Esophagus (tissue), 2 donors: ENCODE data around the gene GON4L. TPM values are rescaled to one million over a fixed set of nuclear protein-coding genes. Genes with fewer than 3 reads are reported as not detected.
"Not testable (repeated sequence)": the region's sequence is repeated elsewhere in the genome, so short reads cannot be mapped to it uniquely, and the experiment has no call there.

ENCODE experiments used
- H3K27ac ChIP-seq, 2 donors: one replicate each; pipeline ENCODE4 v1.5.1; 2013; ENCODE audit warnings: low read depth in 2 of 2, mild to moderate bottlenecking in 2 of 2, inconsistent platforms in 1 of 2, low read length in 1 of 2, moderate library complexity in 1 of 2
- H3K27me3 ChIP-seq, 2 donors: one replicate each; pipeline ENCODE4 v1.6.1; 2013; ENCODE audit warnings: low read length in 2 of 2, control low read depth in 1 of 2, mild to moderate bottlenecking in 1 of 2; ENCODE audit not compliant: insufficient read depth in 2 of 2, control insufficient read depth in 1 of 2
- H3K36me3 ChIP-seq, 2 donors: one replicate each; pipeline ENCODE4 v1.6.1; 2013; ENCODE audit warnings: low read length in 1 of 2; ENCODE audit not compliant: control insufficient read depth in 2 of 2, insufficient read depth in 2 of 2
- H3K4me1 ChIP-seq, 2 donors: one replicate each; pipeline ENCODE4 v1.6.1; 2013; ENCODE audit warnings: low read length in 1 of 2; ENCODE audit not compliant: control insufficient read depth in 2 of 2, insufficient read depth in 2 of 2
- H3K4me3 ChIP-seq, 2 donors: one replicate each; pipeline ENCODE4 v1.5.1; 2013; ENCODE audit warnings: low read length in 2 of 2, mild to moderate bottlenecking in 2 of 2, low read depth in 1 of 2, moderate library complexity in 1 of 2
- H3K9me3 ChIP-seq, 2 donors: one replicate each; pipeline ENCODE4 v1.6.1; 2013; ENCODE audit warnings: mild to moderate bottlenecking in 2 of 2, low read depth in 1 of 2, low read length in 1 of 2, moderate library complexity in 1 of 2; ENCODE audit not compliant: control insufficient read depth in 2 of 2, insufficient read depth in 1 of 2
- WGBS, 2 donors: extraction: QIAGEN DNeasy Blood & Tissue Kit; methylation state at CpG; one replicate each; pipeline ENCODE4 v1.1.7; 2013; 5-methylcytosine and 5-hydroxymethylcytosine counted together
- polyA plus RNA-seq, 2 donors: library from polyadenylated mRNA; stranded (reverse); fragments of 200-250 nt; gene quantifications; one replicate each; pipeline ENCODE4 v1.2.3, GENCODE V29; 2013
- donor health status: healthy with polysubstance abuse.
- donor health status: Bipolar disorder and iron deficiency.

Gene GON4L
- 10 to 100 TPM; 11.0 to 19.8 TPM for polyA plus RNA-seq

GRCh38 chr1:155856975-155857930 is at the start of gene GON4L:
TSS of gene GON4L (minus strand) at chr1:155857214. CDS start at chr1:155853780, 3,434 bp downstream.
- peaks cover 0 to 4% of the 10 kb centered on the region in 2 donors for H3K4me1 ChIP-seq

GRCh38 chr1:155904261-155904660 is 47.2 kb upstream of the GON4L start:
- WGBS, 2 donors, result 86 to 97% methylated on average over 12 of the region's 12 CpGs
- H3K27ac ChIP-seq, result no peak overlapping the region
- no peak overlapping the region for H3K4me3 ChIP-seq

More at GRCh38 chr1:155856975-155857930, at the start of gene GON4L:
- H3K4me3 ChIP-seq, result peak within 1 kb of the TSS; percentile 89 to 94
- no peaks in the 10 kb centered on the region for H3K9me3 ChIP-seq
- peaks cover 0 to 13% of the 10 kb centered on the region in 2 donors for H3K36me3 ChIP-seq
- 10 to 13% methylated on average over 43 to 46 of the region's 46 CpGs for WGBS, 2 donors
- no peaks in the 10 kb centered on the region for H3K27me3 ChIP-seq
- H3K27ac ChIP-seq, result peak within 1 kb of the TSS; percentile 83 to 96

GRCh38 chr1:155900161-155900560 is 43.1 kb upstream of the GON4L start:
- Histone ChIP-seq H3K27ac (no peak overlapping the region), H3K4me1 (no peaks in the 10 kb centered on the region), H3K4me3 (no peak overlapping the region), H3K36me3 (peaks cover 22 to 24% of the 10 kb centered on the region in 2 donors), H3K27me3 (no peaks in the 10 kb centered on the region), H3K9me3 (no peaks in the 10 kb centered on the region)
- WGBS, 2 donors, result 88 to 89% methylated on average over 4 of the region's 4 CpGs

More at GRCh38 chr1:155904261-155904660, 47.2 kb upstream of the GON4L start:
- Histone ChIP-seq H3K36me3 (peaks cover 16 to 20% of the 10 kb centered on the region in 2 donors), H3K27me3 (no peaks in the 10 kb centered on the region), H3K4me1 (no peaks in the 10 kb centered on the region), H3K9me3 (no peaks in the 10 kb centered on the region)

GRCh38 chr1:155899683-155900082 is 42.7 kb upstream of the GON4L start:
- Histone ChIP-seq H3K36me3 (peaks cover 22 to 23% of the 10 kb centered on the region in 2 donors), H3K4me3 (no peak overlapping the region), H3K9me3 (no peaks in the 10 kb centered on the region), H3K27me3 (no peaks in the 10 kb centered on the region), H3K27ac (no peak overlapping the region), H3K4me1 (no peaks in the 10 kb centered on the region)
- WGBS, 2 donors, result 94 to 95% methylated on average over 2 of the region's 2 CpGs

- H3K9me3 ChIP-seq, result no peaks in the 10 kb centered on the region
- H3K27me3 ChIP-seq, result no peaks in the 10 kb centered on the region
- H3K4me3 ChIP-seq, result no peak overlapping the region
- no peak overlapping the region for H3K27ac ChIP-seq
- 76 to 82% methylated on average over 2 of the region's 2 CpGs for WGBS, 2 donors
- H3K36me3 ChIP-seq, result peaks cover 16 to 18% of the 10 kb centered on the region in 2 donors
- H3K4me1 ChIP-seq, result no peaks in the 10 kb centered on the region
These were observed 41.9 kb upstream of the GON4L start for GRCh38 chr1:155898888-155899287.

- Histone ChIP-seq H3K36me3 (peaks cover 14% of the 10 kb centered on the region in 2 donors), H3K9me3 (no peaks in the 10 kb centered on the region), H3K27me3 (no peaks in the 10 kb centered on the region), H3K27ac (no peak overlapping the region), H3K4me1 (no peaks in the 10 kb centered on the region), H3K4me3 (no peak overlapping the region)
- 84 to 91% methylated on average over 1 of the region's 1 CpG for WGBS, 2 donors
These were observed 40.7 kb upstream of the GON4L start for GRCh38 chr1:155897746-155898145.

- 90 to 91% methylated on average over 8 of the region's 8 CpGs for whole genome bisulfite sequencing, 2 donors
- H3K27ac ChIP-seq, H3K27me3 ChIP-seq, H3K4me3 ChIP-seq, H3K9me3 ChIP-seq, H3K4me1 ChIP-seq: not testable (repeated sequence)
- peaks cover 11 to 12% of the 10 kb centered on the region in 2 donors for H3K36me3 ChIP-seq
These were observed 39.5 kb upstream of the GON4L start for GRCh38 chr1:155896476-155896875.

GRCh38 chr1:155895617-155896016 is 38.6 kb upstream of the GON4L start:
- not testable (repeated sequence) for H3K27me3 ChIP-seq, H3K27ac ChIP-seq, H3K4me1 ChIP-seq, H3K9me3 ChIP-seq, H3K4me3 ChIP-seq
- H3K36me3 ChIP-seq, result peaks cover 11 to 12% of the 10 kb centered on the region in 2 donors
- 95 to 98% methylated on average over 6 of the region's 6 CpGs for WGBS, 2 donors

GRCh38 chr1:155893389-155894142 is 36.6 kb upstream of the GON4L start:
- no peak overlapping the region for H3K4me3 ChIP-seq

More at GRCh38 chr1:155893389-155894142, 36.6 kb upstream of the GON4L start:
- peaks cover 3 to 7% of the 10 kb centered on the region in 2 donors for H3K36me3 ChIP-seq
- WGBS, 2 donors, result 69 to 71% methylated on average over 10 of the region's 10 CpGs
- no peaks in the 10 kb centered on the region for H3K9me3 ChIP-seq
- H3K4me1 ChIP-seq, result no peaks in the 10 kb centered on the region
- H3K27ac ChIP-seq, result peak overlapping the region; percentile 38 to 42
- no peaks in the 10 kb centered on the region for H3K27me3 ChIP-seq
